IPS-15b (cell line): ENCODE measurements around the gene ADGRD2.

ENCODE experiments used
- H3K27me3 ChIP-seq: one replicate; pipeline ENCODE4 v1.6.1; 2013; ENCODE audit warnings: low read length; ENCODE audit not compliant: control insufficient read depth, insufficient read depth
- H3K36me3 ChIP-seq: one replicate; pipeline ENCODE4 v1.6.1; 2013; ENCODE audit warnings: low read length; ENCODE audit not compliant: control insufficient read depth, insufficient read depth
- H3K4me1 ChIP-seq: one replicate; pipeline ENCODE4 v1.6.1; 2013; ENCODE audit warnings: mild to moderate bottlenecking, low read length; ENCODE audit not compliant: control insufficient read depth, insufficient read depth
- H3K4me3 ChIP-seq: one replicate; pipeline ENCODE4 v1.5.1; 2013; ENCODE audit warnings: low read depth, low read length
- H3K9ac ChIP-seq: one replicate; pipeline ENCODE4 v1.6.1; 2013; ENCODE audit warnings: low read depth, mild to moderate bottlenecking, low read length
- H3K9me3 ChIP-seq: one replicate; pipeline ENCODE4 v1.6.1; 2013; ENCODE audit warnings: mild to moderate bottlenecking, low read length; ENCODE audit not compliant: control insufficient read depth, insufficient read depth

Gene ADGRD2

GRCh38 chr9:124477211-124477647 is 27.0 kb downstream of the ADGRD2 start:
- Histone ChIP-seq H3K9ac (no peak overlapping the region), H3K4me3 (peak overlapping the region; percentile 46), H3K9me3 (no peaks in the 10 kb centered on the region), H3K27me3 (peaks cover 50% of the 10 kb centered on the region), H3K4me1 (peaks cover 11% of the 10 kb centered on the region), H3K36me3 (no peaks in the 10 kb centered on the region)

GRCh38 chr9:124477648-124478285 is 27.5 kb downstream of the ADGRD2 start:
- H3K9ac ChIP-seq = peak overlapping the region; percentile 24
- peaks cover 11% of the 10 kb centered on the region for H3K4me1 ChIP-seq
- no peaks in the 10 kb centered on the region for H3K36me3 ChIP-seq
- no peaks in the 10 kb centered on the region for H3K9me3 ChIP-seq
- peak overlapping the region; percentile 46 for H3K4me3 ChIP-seq
- peaks cover 51% of the 10 kb centered on the region for H3K27me3 ChIP-seq

GRCh38 chr9:124478354-124478753 is 28.1 kb downstream of the ADGRD2 start:
- peaks cover 11% of the 10 kb centered on the region for H3K4me1 ChIP-seq

GRCh38 chr9:124479371-124479770 is 29.1 kb downstream of the ADGRD2 start:
- Histone ChIP-seq H3K4me3 (no peak overlapping the region), H3K4me1 (peaks cover 11% of the 10 kb centered on the region), H3K27me3 (peaks cover 54% of the 10 kb centered on the region), H3K9ac (no peak overlapping the region), H3K36me3 (no peaks in the 10 kb centered on the region), H3K9me3 (no peaks in the 10 kb centered on the region)

More at GRCh38 chr9:124478354-124478753, 28.1 kb downstream of the ADGRD2 start:
- Histone ChIP-seq H3K4me3 (peak overlapping the region; percentile 41), H3K9ac (peak overlapping the region; percentile 24), H3K36me3 (no peaks in the 10 kb centered on the region), H3K27me3 (peaks cover 54% of the 10 kb centered on the region), H3K9me3 (no peaks in the 10 kb centered on the region)

GRCh38 chr9:124479947-124480620 is 29.8 kb downstream of the ADGRD2 start:
- no peaks in the 10 kb centered on the region for H3K9me3 ChIP-seq
- peaks cover 52% of the 10 kb centered on the region for H3K27me3 ChIP-seq
- peak overlapping the region; percentile 8 for H3K4me3 ChIP-seq
- no peaks in the 10 kb centered on the region for H3K36me3 ChIP-seq
- H3K9ac ChIP-seq = no peak overlapping the region
- peaks cover 11% of the 10 kb centered on the region for H3K4me1 ChIP-seq

- H3K36me3 ChIP-seq = no peaks in the 10 kb centered on the region
- no peaks in the 10 kb centered on the region for H3K9me3 ChIP-seq
- H3K9ac ChIP-seq = no peak overlapping the region
- H3K27me3 ChIP-seq = peaks cover 52% of the 10 kb centered on the region
- peak overlapping the region; percentile 8 for H3K4me3 ChIP-seq
- peaks cover 11% of the 10 kb centered on the region for H3K4me1 ChIP-seq
Measured at GRCh38 chr9:124480621-124480981, 30.4 kb downstream of the ADGRD2 start.

GRCh38 chr9:124481115-124481514 is 30.9 kb downstream of the ADGRD2 start:
- Histone ChIP-seq H3K9me3 (no peaks in the 10 kb centered on the region), H3K36me3 (no peaks in the 10 kb centered on the region), H3K4me3 (no peak overlapping the region), H3K9ac (no peak overlapping the region), H3K4me1 (peaks cover 12% of the 10 kb centered on the region), H3K27me3 (peaks cover 47% of the 10 kb centered on the region)

GRCh38 chr9:124482431-124483031 is 32.3 kb downstream of the ADGRD2 start:
- Histone ChIP-seq H3K9me3 (no peaks in the 10 kb centered on the region), H3K4me1 (peaks cover 11% of the 10 kb centered on the region), H3K4me3 (peak overlapping the region; percentile 43), H3K27me3 (peaks cover 46% of the 10 kb centered on the region), H3K36me3 (no peaks in the 10 kb centered on the region), H3K9ac (no peak overlapping the region)

- no peak overlapping the region for H3K4me3 ChIP-seq
- H3K36me3 ChIP-seq = no peaks in the 10 kb centered on the region
- peaks cover 8% of the 10 kb centered on the region for H3K4me1 ChIP-seq
- peaks cover 40% of the 10 kb centered on the region for H3K27me3 ChIP-seq
- no peak overlapping the region for H3K9ac ChIP-seq
- no peaks in the 10 kb centered on the region for H3K9me3 ChIP-seq
Measured at GRCh38 chr9:124483481-124483880, 33.2 kb downstream of the ADGRD2 start.

GRCh38 chr9:124485201-124485600 is 35.0 kb downstream of the ADGRD2 start:
- H3K4me1 ChIP-seq = peaks cover 7% of the 10 kb centered on the region
- no peak overlapping the region for H3K9ac ChIP-seq
- H3K36me3 ChIP-seq = no peaks in the 10 kb centered on the region
- no peak overlapping the region for H3K4me3 ChIP-seq
- no peaks in the 10 kb centered on the region for H3K9me3 ChIP-seq
- peaks cover 23% of the 10 kb centered on the region for H3K27me3 ChIP-seq

GRCh38 chr9:124485936-124486335 is 35.7 kb downstream of the ADGRD2 start:
- H3K9me3 ChIP-seq = no peaks in the 10 kb centered on the region
- H3K27me3 ChIP-seq = peaks cover 18% of the 10 kb centered on the region
- H3K4me1 ChIP-seq = peaks cover 7% of the 10 kb centered on the region
- H3K4me3 ChIP-seq = no peak overlapping the region
- H3K36me3 ChIP-seq = no peaks in the 10 kb centered on the region
- H3K9ac ChIP-seq = no peak overlapping the region

GRCh38 chr9:124486778-124487259 is 36.6 kb downstream of the ADGRD2 start:
- Histone ChIP-seq H3K9me3 (no peaks in the 10 kb centered on the region), H3K27me3 (peaks cover 13% of the 10 kb centered on the region), H3K36me3 (no peaks in the 10 kb centered on the region)

More at GRCh38 chr9:124486778-124487259, 36.6 kb downstream of the ADGRD2 start:
- peaks cover 6% of the 10 kb centered on the region for H3K4me1 ChIP-seq
- no peak overlapping the region for H3K4me3 ChIP-seq
- no peak overlapping the region for H3K9ac ChIP-seq
